GM12878 (cell line): ENCODE data around the gene KIF9. TPM values are rescaled to one million over a fixed set of nuclear protein-coding genes. Genes with fewer than 3 reads are reported as not detected.

Experiments
- ATAC-seq: fragments of 200-7000 bp; cut with Tn5 transposase; 3 replicates; pipeline ENCODE4 v1.9.1; 2020; ENCODE audit warnings: mild to moderate bottlenecking, moderate library complexity
- BruUV-seq: library from RNA; stranded (reverse); fragments of 400-500 nt; replicated peaks from 2 replicates; lab custom pipeline; 2021; lab: Mats Ljungman, UMichigan
- CTCF ChIA-PET: fragments of 300-600 bp; sonication (Branson Sonifier 250); formaldehyde crosslinking; extraction: SDS; loops from one replicate; lab custom pipeline; 2021; ENCODE audit warnings: inconsistent platforms; lab: Yijun Ruan, JAX
- POLR2A ChIA-PET: fragments of 350-600 bp; formaldehyde crosslinking; extraction: SDS; loops from one replicate; lab custom pipeline; 2021; ENCODE audit warnings: inconsistent platforms; lab: Charles Lee
- RAD21 ChIA-PET: fragments of 300-600 bp; sonication (Branson Sonifier 250); formaldehyde crosslinking; loops from one replicate; lab custom pipeline; 2023; ENCODE audit warnings: antibody characterized with exemption; ENCODE audit not compliant: unreplicated experiment; lab: Charles Lee
- SMC1A ChIA-PET: fragments of 300-600 bp; sonication (Branson Sonifier 250); formaldehyde crosslinking; loops from one replicate; lab custom pipeline; 2023; ENCODE audit not compliant: unreplicated experiment, uncharacterized antibody; lab: Charles Lee
- DNase-seq: peaks from one replicate; pipeline ENCODE4 v3.0.0-alpha.2; 2011; ENCODE audit warnings: low read depth, low spot score
- FAIRE-seq: peaks from 3 replicates; lab custom pipeline; 2011; peaks lifted over from hg19 to GRCh38; lab: Jason Lieb, UNC
- H2AFZ ChIP-seq: 2 replicates; pipeline ENCODE4 v1.6.0; 2011; ENCODE audit warnings: low read depth, low read length, control low read depth; ENCODE audit not compliant: control insufficient read depth
- H3K27ac ChIP-seq: 2 replicates; pipeline ENCODE4 v1.5.1; 2011; ENCODE audit warnings: control low read depth; ENCODE audit not compliant: control insufficient read depth, insufficient read depth
- H3K27me3 ChIP-seq, 2 experiments: replicated peaks in 1 of 2; 2 replicates each; pipeline versions ENCODE4 v1.6.0 to v1.6.1; 2011; ENCODE audit warnings: low read length in 1 of 2; ENCODE audit not compliant: control insufficient read depth in 2 of 2, insufficient read depth in 2 of 2
- H3K36me3 ChIP-seq, 2 experiments: 2 replicates each; pipeline ENCODE4 v1.5.1; 2011; ENCODE audit warnings: low read length in 1 of 2; ENCODE audit not compliant: control insufficient read depth in 2 of 2, insufficient read depth in 2 of 2
- H3K4me1 ChIP-seq: 2 replicates; pipeline ENCODE4 v1.6.1; 2011; ENCODE audit warnings: mild to moderate bottlenecking, low read length, moderate library complexity, mixed read lengths; ENCODE audit not compliant: control insufficient read depth, insufficient read depth
- H3K4me2 ChIP-seq: 2 replicates; pipeline ENCODE4 v1.6.0; 2011; ENCODE audit warnings: control low read depth; ENCODE audit not compliant: control insufficient read depth, insufficient read depth
- H3K4me3 ChIP-seq: fragments of 200-600 bp; sonication (generic); 2 replicates; pipeline ENCODE4 v1.5.1; 2016
- H3K79me2 ChIP-seq: 2 replicates; pipeline ENCODE4 v1.6.0; 2011; ENCODE audit warnings: low read length; ENCODE audit not compliant: control insufficient read depth, insufficient read depth
- H3K9ac ChIP-seq: 2 replicates; pipeline ENCODE4 v1.8.0; 2011; ENCODE audit warnings: low read length, control low read depth, mixed read lengths; ENCODE audit not compliant: control insufficient read depth, insufficient read depth
- H3K9me3 ChIP-seq: replicated peaks from 3 replicates; pipeline ENCODE4 v1.5.1; 2011; ENCODE audit warnings: mild to moderate bottlenecking, low read length; ENCODE audit not compliant: control insufficient read depth, insufficient read depth
- H4K20me1 ChIP-seq: 2 replicates; pipeline ENCODE4 v1.6.0; 2011; ENCODE audit not compliant: control insufficient read depth, insufficient read depth
- ASH2L ChIP-seq: fragments of 300-600, 200-600 bp; sonication (generic); IDR thresholded peaks from 2 replicates; pipeline ENCODE4 v1.6.1; 2017; ENCODE audit warnings: low read depth, mild to moderate bottlenecking, borderline replicate concordance
- BCL3 ChIP-seq: IDR thresholded peaks from 2 replicates; pipeline ENCODE4 v1.6.1; 2011; ENCODE audit warnings: borderline replicate concordance, low read depth, mild to moderate bottlenecking, moderate library complexity, low read length; ENCODE audit not compliant: insufficient read depth, poor library complexity, severe bottlenecking
- BMI1 ChIP-seq: fragments of 450-650 bp; IDR thresholded peaks from 2 replicates; pipeline ENCODE4 v1.6.1; 2016; ENCODE audit warnings: mild to moderate bottlenecking, moderate library complexity, borderline replicate concordance
- CBFB ChIP-seq: IDR thresholded peaks from 2 replicates; pipeline ENCODE4 v1.6.1; 2016; ENCODE audit warnings: antibody characterized with exemption, low read depth
- CBX3 ChIP-seq: fragments of 200-600 bp; sonication (generic); IDR thresholded peaks from 2 replicates; pipeline ENCODE4 v1.6.1; 2016; ENCODE audit warnings: low read depth, borderline replicate concordance
- E2F4 ChIP-seq: IDR thresholded peaks from 2 replicates; pipeline ENCODE4 v1.6.1; 2012; ENCODE audit warnings: low read depth, low read length, improper control_type of control experiment
- LARP7 ChIP-seq: fragments of 450-650 bp; IDR thresholded peaks from 2 replicates; pipeline ENCODE4 v1.6.1; 2017; ENCODE audit warnings: mild to moderate bottlenecking
- NR2F1 ChIP-seq: fragments of 450-650 bp; conservative IDR thresholded peaks from 2 replicates; pipeline ENCODE4 v1.6.1; 2017; ENCODE audit warnings: mild to moderate bottlenecking
- PKNOX1 ChIP-seq: fragments of 450-650 bp; IDR thresholded peaks from 2 replicates; pipeline ENCODE4 v1.6.1; 2016; ENCODE audit warnings: mild to moderate bottlenecking
- POLR2AphosphoS2 ChIP-seq: IDR thresholded peaks from 2 replicates; pipeline ENCODE4 v1.6.1; 2011; ENCODE audit warnings: low read depth, mild to moderate bottlenecking, low read length, improper control_type of control experiment, moderate library complexity
- SP1 ChIP-seq: IDR thresholded peaks from one replicate; pipeline ENCODE4 v1.6.1; 2011; ENCODE audit warnings: low read depth, low read length
- SREBF2 ChIP-seq: IDR thresholded peaks from 2 replicates; pipeline ENCODE4 v1.6.1; 2012; ENCODE audit warnings: mild to moderate bottlenecking, low read length
- SRF ChIP-seq, 2 experiments: IDR thresholded peaks; 2 replicates each; pipeline ENCODE4 v1.6.1; 2011; ENCODE audit warnings: low read depth in 2 of 2, low read length in 2 of 2, mild to moderate bottlenecking in 1 of 2, moderate library complexity in 1 of 2
- SUPT20H ChIP-seq: IDR thresholded peaks from 2 replicates; pipeline ENCODE4 v1.6.1; 2011; ENCODE audit warnings: low read depth, mild to moderate bottlenecking, low read length, moderate library complexity, borderline replicate concordance; ENCODE audit not compliant: control insufficient read depth
- SUZ12 ChIP-seq: fragments of 200-600 bp; sonication (generic); IDR thresholded peaks from one replicate; pipeline ENCODE4 v1.6.1; 2018; ENCODE audit warnings: antibody characterized with exemption, mild to moderate bottlenecking; ENCODE audit not compliant: unreplicated experiment
- ZSCAN29 ChIP-seq: fragments of 450-650 bp; IDR thresholded peaks from 2 replicates; pipeline ENCODE4 v1.6.1; 2017; ENCODE audit warnings: mild to moderate bottlenecking, moderate library complexity
- WGBS: methylation state at CpG from one replicate; pipeline ENCODE4 v1.1.6; 2016; ENCODE audit warnings: low lambda C conversion rate; ENCODE audit not compliant: insufficient replicate concordance, insufficient coverage; ENCODE audit errors: missing lambda C conversion rate; 5-methylcytosine and 5-hydroxymethylcytosine counted together
- in situ Hi-C: fragments of 300-500 bp; cut with MboI; formaldehyde crosslinking; loops from 9 replicates; pipeline ENCODE4 v1.14.3; 2018; ENCODE audit warnings: mixed read lengths
- intact Hi-C: fragments of 100-400 bp; cut with micrococcal nuclease; formaldehyde crosslinking; loops from one replicate; pipeline ENCODE4 v1.14.2; 2022; ENCODE audit not compliant: unreplicated experiment
- polyA plus RNA-seq, 11 experiments: library from polyadenylated mRNA; depleted of rRNA in 4 of 11; unstranded in 6 of 11; stranded (reverse) in 5 of 11; fragments of >200 nt; fragmentation: Nextera tagmentation in 4 of 11; fragmentation: Illumina TruSeq in 1 of 11; extraction: Ambion mirVana in 4 of 11; extraction: Trizol in 1 of 11; gene quantifications; 1 replicate in 1 of 11; 2 replicates in 10 of 11; pipeline versions ENCODE4 v1.2.1 to v1.2.3, GENCODE V29; 2011 to 2016; ENCODE audit warnings: inconsistent platforms in 2 of 11, missing spikeins in 2 of 11, low read depth in 1 of 11
- total RNA-seq, 4 experiments: library from RNA; depleted of rRNA in 3 of 4; stranded (reverse); fragments of >200 nt in 3 of 4; fragmentation: Illumina TruSeq in 1 of 4; extraction: Trizol in 1 of 4; gene quantifications; 2 replicates each; pipeline versions ENCODE4 v1.2.1 to v1.2.3, GENCODE V29; 2013 to 2021

Gene KIF9
- total and polyA plus RNA-seq, 10 of the 15 experiments (the other 5 are each of a cell fraction or from before 2014, with no cell fraction given) = 3.0 to 10.2 (median 5.9) TPM

- ChIA-PET POLR2A (no interaction called here), CTCF (interaction anchor here (0.8 kb wide), 1 partner anchor 144 kb away, joined by 3 read pairs; no protein-coding TSS in a partner anchor)
Observed at GRCh38 chr3:47202542-47202941, 80.1 kb downstream of the KIF9 start.

GRCh38 chr3:47197287-47197686 is 85.3 kb downstream of the KIF9 start:
- Histone ChIP-seq H3K79me2 (no peaks in the 10 kb centered on the region), H3K27ac (no peak overlapping the region), H3K27me3 (no peaks in the 10 kb centered on the region), H3K4me1 (no peaks in the 10 kb centered on the region), H3K36me3 (no peaks in the 10 kb centered on the region), H3K9me3 (no peaks in the 10 kb centered on the region), H3K4me3 (no peak overlapping the region), H3K9ac (no peak overlapping the region), H4K20me1 (no peaks in the 10 kb centered on the region), H3K4me2 (no peak overlapping the region), H2AFZ (no peak overlapping the region)
- no TSS peak for BruUV-seq
- 67% methylated on average over 3 of the region's 3 CpGs for WGBS
- no peak for DNase-seq
- ChIA-PET RAD21 (no interaction called here), POLR2A (no interaction called here), SMC1A (no interaction called here), CTCF (no interaction called here)
- ATAC-seq = no peak
- intact Hi-C loops (no loop called here), in situ Hi-C loops (no loop called here)
- no peak for FAIRE-seq
- TF ChIP-seq ASH2L (no peak), CBX3 (no peak), LARP7 (no peak), BCL3 (no peak), SUZ12 (no peak), CBFB (no peak), POLR2AphosphoS2 (no peak), E2F4 (no peak), SRF (IDR thresholded peaks at IDR 0.05; ENCODE audit: low read depth in 2 of 2, low read length in 2 of 2) (no peak), BMI1 (no peak), SREBF2 (no peak), SP1 (no peak)

More at GRCh38 chr3:47202542-47202941, 80.1 kb downstream of the KIF9 start:
- FAIRE-seq (no peak), DNase-seq (no peak), ATAC-seq (no peak)
- BruUV-seq = no TSS peak
- H4K20me1 ChIP-seq = no peaks in the 10 kb centered on the region
- H3K27ac ChIP-seq = no peak overlapping the region
- SMC1A ChIA-PET = no interaction called here
- 83% methylated on average over 3 of the region's 3 CpGs for WGBS
- no peaks in the 10 kb centered on the region for H3K9me3 ChIP-seq
- H3K36me3 ChIP-seq = no peaks in the 10 kb centered on the region
- no peak overlapping the region for H3K9ac ChIP-seq
- no peaks in the 10 kb centered on the region for H3K4me1 ChIP-seq
- in situ Hi-C loops = no loop called here
- no peaks in the 10 kb centered on the region for H3K27me3 ChIP-seq
- no peaks in the 10 kb centered on the region for H3K79me2 ChIP-seq
- H3K4me2 ChIP-seq = no peak overlapping the region
- intact Hi-C loops = no loop called here
- H3K4me3 ChIP-seq = no peak overlapping the region
- H2AFZ ChIP-seq = no peak overlapping the region
- no peak for TF ChIP-seq SUPT20H
- no peak for TF ChIP-seq ZSCAN29
- peak; percentile 52 for TF ChIP-seq PKNOX1
- TF ChIP-seq NR2F1 = no peak
- RAD21 ChIA-PET = no interaction called here
